Endodermal cell (in vitro differentiated cells): ENCODE results near the gene SMYD3. TPM values are rescaled to one million over a fixed set of nuclear protein-coding genes. Genes with fewer than 3 reads are reported as not detected.

Source experiments
- DNase-seq: peaks from one replicate; pipeline ENCODE4 v3.0.0-alpha.2; 2017
- H3K27ac ChIP-seq: 2 replicates; pipeline ENCODE4 v1.5.1; 2013; ENCODE audit warnings: mild to moderate bottlenecking, low read depth, low read length, moderate library complexity
- H3K27me3 ChIP-seq: 2 replicates; pipeline ENCODE4 v1.6.1; 2013; ENCODE audit warnings: mild to moderate bottlenecking, low read length, moderate library complexity; ENCODE audit not compliant: insufficient read depth, control insufficient read depth, poor library complexity, severe bottlenecking
- H3K36me3 ChIP-seq: 2 replicates; pipeline ENCODE4 v1.7.0; 2013; ENCODE audit warnings: mild to moderate bottlenecking, low read length, moderate library complexity; ENCODE audit not compliant: control insufficient read depth, insufficient read depth
- H3K4me1 ChIP-seq: one replicate; pipeline ENCODE4 v1.7.0; 2013; ENCODE audit warnings: low read length; ENCODE audit not compliant: control insufficient read depth, insufficient read depth
- H3K4me3 ChIP-seq: 2 replicates; pipeline ENCODE4 v1.5.1; 2013; ENCODE audit warnings: mild to moderate bottlenecking, low read length, moderate library complexity
- H3K9ac ChIP-seq: 2 replicates; pipeline ENCODE4 v1.6.1; 2013; ENCODE audit warnings: mild to moderate bottlenecking, low read length, moderate library complexity; ENCODE audit not compliant: poor library complexity, severe bottlenecking; ENCODE audit errors: extremely low read depth
- H3K9me3 ChIP-seq: 2 replicates; pipeline ENCODE4 v1.6.1; 2013; ENCODE audit warnings: mild to moderate bottlenecking, low read length, moderate library complexity; ENCODE audit not compliant: control insufficient read depth
- H3K27ac Mint-ChIP-seq: 2 replicates; pipeline ENCODE4 v1.8.0; 2020; ENCODE audit warnings: mixed read lengths
- H3K27me3 Mint-ChIP-seq: 2 replicates; pipeline ENCODE4 v1.8.0; 2021; ENCODE audit warnings: mild to moderate bottlenecking, mixed read lengths; ENCODE audit not compliant: insufficient read depth
- H3K36me3 Mint-ChIP-seq: 2 replicates; pipeline ENCODE4 v1.8.0; 2020; ENCODE audit warnings: low read depth, mixed read lengths
- H3K4me1 Mint-ChIP-seq: 2 replicates; pipeline ENCODE4 v1.8.0; 2020; ENCODE audit warnings: mixed read lengths
- H3K4me3 Mint-ChIP-seq: 2 replicates; pipeline ENCODE4 v1.8.0; 2020; ENCODE audit warnings: mild to moderate bottlenecking, moderate library complexity, mixed read lengths
- H3K9me3 Mint-ChIP-seq: 2 replicates; pipeline ENCODE4 v1.8.0; 2020; ENCODE audit warnings: mild to moderate bottlenecking, mixed read lengths
- CTCF ChIP-seq: fragments of 200-600 bp; sonication (generic); conservative IDR thresholded peaks from 2 replicates; pipeline ENCODE4 v1.5.0; 2021; ENCODE audit warnings: antibody characterized with exemption, mild to moderate bottlenecking
- WGBS, 2 experiments: methylation state at CpG; one replicate each; pipeline versions ENCODE4 v1.1.5 to v1.1.7; 2013; ENCODE audit warnings: missing lambda C conversion rate in 2 of 2, mixed read lengths in 1 of 2; ENCODE audit not compliant: insufficient coverage in 1 of 2, insufficient read length in 1 of 2; 5-methylcytosine and 5-hydroxymethylcytosine counted together
- total RNA-seq, 2 donors: library from RNA; stranded (reverse); fragmentation: NEBNext Ultra II Directional in 1 of 2; extraction: Animal tissue kit (Norgen Biotek cat#: 25700) in 1 of 2; gene quantifications; 2 replicates in 1 of 2; 3 replicates in 1 of 2; pipeline ENCODE4 v1.2.1, GENCODE V29; 2021

The SMYD3 gene
- total RNA-seq, 2 donors from 2014 or later, result 32.3 to 45.8 TPM

GRCh38 chr1:246034630-246035029 is 472.4 kb downstream of the SMYD3 start:
- no peaks in the 10 kb centered on the region for H3K36me3 Mint-ChIP-seq
- H3K4me1 Mint-ChIP-seq, result peaks cover 3% of the 10 kb centered on the region
- H3K27me3 Mint-ChIP-seq, result no peaks in the 10 kb centered on the region
- Histone ChIP-seq H3K27me3 (no peaks in the 10 kb centered on the region), H3K36me3 (no peaks in the 10 kb centered on the region), H3K9me3 (no peaks in the 10 kb centered on the region), H3K4me3 (no peak overlapping the region), H3K4me1 (no peaks in the 10 kb centered on the region), H3K27ac (no peak overlapping the region), H3K9ac (no peak overlapping the region)
- no peak overlapping the region for H3K27ac Mint-ChIP-seq
- no peak for DNase-seq
- WGBS, 2 experiments, result 83 to 94% methylated on average over 2 to 12 of the region's 12 CpGs
- H3K4me3 Mint-ChIP-seq, result no peak overlapping the region
- H3K9me3 Mint-ChIP-seq, result peaks cover under 1% of the 10 kb centered on the region
- no peak for TF ChIP-seq CTCF

- no peak for TF ChIP-seq CTCF
- no peak for DNase-seq
- H3K27ac ChIP-seq, result no peak overlapping the region
Measured at GRCh38 chr1:246032984-246033383, 474.1 kb downstream of the SMYD3 start.

GRCh38 chr1:246032031-246032551 is 475.0 kb downstream of the SMYD3 start:
- H3K36me3 Mint-ChIP-seq, result no peaks in the 10 kb centered on the region
- H3K9ac ChIP-seq, result no peak overlapping the region

More at GRCh38 chr1:246032984-246033383, 474.1 kb downstream of the SMYD3 start:
- Mint-ChIP-seq H3K36me3 (no peaks in the 10 kb centered on the region), H3K4me1 (peaks cover 3% of the 10 kb centered on the region), H3K27ac (no peak overlapping the region), H3K4me3 (no peak overlapping the region), H3K9me3 (peaks cover 2% of the 10 kb centered on the region), H3K27me3 (no peaks in the 10 kb centered on the region)
- Histone ChIP-seq H3K36me3 (no peaks in the 10 kb centered on the region), H3K27me3 (no peaks in the 10 kb centered on the region), H3K9ac (no peak overlapping the region), H3K9me3 (no peaks in the 10 kb centered on the region), H3K4me3 (no peak overlapping the region), H3K4me1 (no peaks in the 10 kb centered on the region)
- WGBS, 2 experiments, result 88% methylated on average over 1 of the region's 1 CpG; no CpG with 5 or more reads in 1 of the 2 experiments

More at GRCh38 chr1:246032031-246032551, 475.0 kb downstream of the SMYD3 start:
- DNase-seq, result no peak
- no peaks in the 10 kb centered on the region for H3K27me3 ChIP-seq
- no peak overlapping the region for H3K27ac Mint-ChIP-seq
- no peaks in the 10 kb centered on the region for H3K27me3 Mint-ChIP-seq
- H3K27ac ChIP-seq, result no peak overlapping the region
- no peak for TF ChIP-seq CTCF
- WGBS, 2 experiments, result 89 to 100% methylated on average over 2 to 3 of the region's 3 CpGs
- no peaks in the 10 kb centered on the region for H3K9me3 ChIP-seq
- no peak overlapping the region for H3K4me3 Mint-ChIP-seq
- peaks cover 2% of the 10 kb centered on the region for H3K9me3 Mint-ChIP-seq
- H3K4me3 ChIP-seq, result no peak overlapping the region
- no peaks in the 10 kb centered on the region for H3K36me3 ChIP-seq
- H3K4me1 ChIP-seq, result no peaks in the 10 kb centered on the region
- H3K4me1 Mint-ChIP-seq, result peaks cover 3% of the 10 kb centered on the region
